Activated T-cell treated with anti-CD3 and anti-CD28 coated beads for 1 hour (primary cell): Measurements from ENCODE around the gene LDLRAD4.

Source experiments
- DNase-seq: peaks from one replicate; pipeline ENCODE4 v3.0.0-alpha.2; 2020; ENCODE audit warnings: low read depth

LDLRAD4 gene

DNA sequence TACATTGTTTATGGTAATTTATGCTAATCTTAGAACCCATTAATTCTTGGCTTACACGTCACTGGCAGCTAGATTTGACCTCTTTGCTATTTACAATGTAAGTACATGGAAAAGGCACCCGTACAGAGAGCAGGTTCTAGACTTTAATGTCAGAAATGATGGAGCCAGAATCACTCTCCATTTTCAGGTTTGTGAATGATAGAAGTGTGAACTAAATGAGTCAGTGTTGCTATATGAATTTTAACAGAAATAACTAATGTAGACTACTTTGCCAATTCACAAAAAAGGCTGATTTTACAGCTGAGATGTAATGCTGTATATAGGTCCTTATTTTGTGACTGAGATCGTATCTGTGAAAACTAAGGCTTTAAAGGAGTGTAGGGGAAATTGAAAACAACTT is 214.6 kb downstream of the LDLRAD4 start:
- DNase-seq: no peak

DNA sequence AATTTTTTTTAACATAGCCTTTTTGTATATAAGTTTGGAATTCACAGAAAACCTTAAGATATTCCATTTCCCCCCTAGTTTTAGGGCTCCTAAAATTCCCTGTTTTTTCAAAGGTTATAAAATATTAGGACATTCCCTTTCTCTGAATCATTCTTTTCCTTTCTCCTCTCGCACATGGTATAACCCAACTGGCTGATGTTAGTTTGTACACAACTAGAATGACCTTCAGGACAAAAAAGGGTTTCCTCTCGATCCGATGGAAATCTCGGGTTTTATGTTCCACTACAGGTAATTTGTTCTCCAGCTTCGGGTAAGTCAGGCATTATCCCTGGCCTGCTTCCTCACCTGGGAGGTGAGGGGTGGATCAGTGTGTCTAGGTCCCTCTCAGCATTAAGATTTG is 215.1 kb downstream of the LDLRAD4 start:
- no peak for DNase-seq

DNA sequence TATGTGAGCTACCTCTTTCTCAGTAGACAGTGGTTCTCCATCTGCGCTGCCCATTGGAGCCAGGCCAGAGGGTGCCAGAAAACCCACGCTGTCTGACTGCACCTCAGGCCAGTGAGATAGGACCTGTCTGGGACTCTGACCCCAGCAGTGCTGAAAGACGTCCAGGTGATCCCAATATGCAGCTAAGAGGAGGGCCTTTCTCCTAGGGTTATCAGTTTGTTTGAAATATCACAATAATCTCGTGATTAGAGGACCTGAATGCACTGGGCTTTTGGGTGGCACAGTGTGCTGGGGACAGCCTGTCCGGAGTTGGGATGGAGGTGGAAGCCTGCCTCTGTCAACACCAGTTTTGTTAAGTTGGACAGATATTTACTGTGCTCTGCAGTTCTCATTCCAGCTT is 216.3 kb downstream of the LDLRAD4 start:
- DNase-seq: no peak

DNA sequence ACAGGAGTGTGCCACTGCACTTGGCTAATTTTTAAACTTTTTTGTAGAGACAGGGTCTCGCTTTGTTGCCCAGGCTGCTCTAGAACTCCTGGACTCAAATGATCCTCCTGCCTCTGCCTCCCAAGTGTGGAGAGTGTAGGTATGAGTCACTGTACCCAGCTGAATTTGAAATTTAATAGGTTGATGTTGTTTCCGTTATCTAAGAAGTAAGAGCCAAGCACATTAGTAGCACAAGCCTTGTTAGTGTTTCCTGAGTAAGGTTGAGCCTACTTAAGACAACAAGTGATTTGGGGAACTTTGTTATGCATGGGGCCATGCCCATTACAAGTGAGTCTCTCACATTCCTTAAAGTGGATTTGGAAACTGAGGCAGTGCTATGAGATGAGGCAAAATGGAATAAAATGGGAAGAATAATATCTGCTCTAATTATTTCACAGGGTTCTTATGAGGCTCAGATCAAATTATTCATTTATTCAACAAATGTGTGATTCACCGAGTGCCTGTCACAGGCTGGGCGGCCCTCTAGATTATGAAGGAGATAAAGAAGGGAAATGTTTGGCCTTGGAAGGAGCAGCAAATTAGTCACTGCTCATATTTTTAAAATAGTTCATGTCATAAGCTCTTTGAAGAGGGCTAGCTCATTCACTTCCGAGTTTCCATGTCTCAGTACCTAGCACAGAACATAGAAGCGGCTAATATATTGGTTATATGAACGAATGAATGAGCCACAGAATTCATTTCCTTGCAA is 217.2 kb downstream of the LDLRAD4 start:
- DNase-seq: no peak

DNA sequence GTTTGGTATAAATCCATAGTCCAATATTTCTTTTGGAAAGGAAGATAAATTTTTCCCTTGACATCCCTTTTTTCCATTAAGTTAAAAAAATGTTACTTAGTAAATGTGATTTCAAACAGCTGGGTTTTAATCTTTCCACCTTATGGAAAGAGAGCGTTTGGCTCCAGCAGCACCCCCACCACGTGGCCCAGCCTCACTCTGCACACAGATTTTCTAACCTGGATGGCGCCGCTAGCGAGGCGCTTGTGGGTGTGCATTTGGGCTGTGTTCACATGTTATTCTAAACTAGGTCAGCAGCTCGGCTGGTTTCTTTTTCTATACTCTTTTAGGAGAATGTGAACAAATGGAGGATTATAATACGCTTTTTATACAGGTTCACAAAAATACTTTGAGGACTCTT is 218.0 kb downstream of the LDLRAD4 start:
- peak; percentile 25 for DNase-seq

DNA sequence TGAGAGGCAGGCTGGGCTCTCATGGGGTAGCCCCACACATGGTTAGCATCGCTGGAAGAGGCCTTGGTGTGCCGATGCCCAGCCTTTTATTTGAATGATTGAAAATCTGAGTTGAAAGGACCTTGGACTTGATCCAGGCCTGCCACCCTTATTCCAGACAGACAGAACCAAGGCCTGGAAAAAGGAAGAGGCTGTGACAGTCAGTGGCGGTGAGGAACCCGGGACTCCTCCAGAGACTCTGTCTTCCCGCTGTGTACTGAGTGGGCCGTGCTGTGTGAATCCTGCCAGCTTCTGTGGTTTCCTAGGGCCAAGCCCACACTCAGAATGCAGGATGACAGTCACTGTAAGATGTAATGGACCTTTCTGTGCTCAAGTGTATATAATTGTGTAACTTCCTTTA is 218.5 kb downstream of the LDLRAD4 start:
- no peak for DNase-seq

DNA sequence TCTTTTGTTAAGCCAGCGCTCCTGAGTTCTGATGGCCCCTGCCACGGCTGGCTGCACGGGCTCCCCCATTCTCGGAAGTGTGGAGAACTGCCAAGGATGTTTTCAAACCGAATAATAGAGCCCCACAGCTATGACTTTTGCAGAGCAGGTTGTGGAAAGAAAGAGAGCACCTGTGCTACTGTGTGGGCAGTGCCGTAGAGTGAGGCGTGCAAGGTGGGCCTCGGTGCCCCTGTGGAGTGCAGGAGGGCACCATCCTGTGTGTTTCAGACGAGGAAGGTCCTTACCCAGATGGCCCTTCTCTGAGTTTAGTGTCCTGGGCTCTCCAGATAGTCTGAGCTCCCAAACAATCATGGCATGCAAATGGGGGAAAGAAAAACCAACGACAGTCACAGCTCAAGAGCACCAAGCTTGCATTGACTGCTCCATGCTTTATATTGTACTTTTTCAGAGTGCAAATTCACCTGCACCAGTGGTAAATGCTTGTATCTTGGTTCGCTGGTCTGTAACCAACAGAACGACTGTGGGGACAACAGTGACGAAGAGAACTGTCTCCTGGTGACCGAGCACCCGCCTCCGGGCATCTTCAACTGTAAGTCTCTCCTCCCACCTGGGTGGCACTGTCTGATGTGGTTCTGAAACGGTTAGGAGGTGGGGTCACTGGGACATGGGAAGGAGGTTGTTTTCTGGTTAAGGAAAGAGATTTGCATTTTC is 219.4 kb downstream of the LDLRAD4 start:
- DNase-seq: peak; percentile 30

DNA sequence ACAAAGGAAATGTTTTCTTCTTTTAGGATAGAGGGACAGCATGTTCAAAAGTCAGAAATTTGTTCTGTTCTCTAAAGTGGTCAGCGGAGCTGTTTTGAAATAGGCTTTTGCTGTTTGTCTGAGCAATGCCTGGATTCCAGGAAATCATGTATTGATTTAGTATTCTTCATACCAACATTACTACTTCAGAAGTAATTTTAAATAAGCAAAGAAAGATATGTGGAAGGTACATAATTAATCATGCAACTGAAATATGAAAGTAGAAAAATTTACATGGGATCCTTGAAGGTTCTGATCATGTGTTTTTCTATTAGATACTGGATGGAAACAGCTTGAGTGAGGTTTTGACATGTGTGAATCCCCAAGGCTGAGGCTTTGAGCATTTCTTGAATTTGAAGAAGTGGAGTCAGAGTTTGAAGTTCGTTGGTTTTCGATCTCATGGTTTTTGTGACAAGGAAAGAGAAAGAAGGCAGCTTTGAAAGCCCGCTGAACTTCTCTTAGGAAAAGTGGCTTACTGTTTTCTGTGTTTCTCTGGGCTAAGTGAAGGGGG is 220.0 kb downstream of the LDLRAD4 start:
- no peak for DNase-seq

DNA sequence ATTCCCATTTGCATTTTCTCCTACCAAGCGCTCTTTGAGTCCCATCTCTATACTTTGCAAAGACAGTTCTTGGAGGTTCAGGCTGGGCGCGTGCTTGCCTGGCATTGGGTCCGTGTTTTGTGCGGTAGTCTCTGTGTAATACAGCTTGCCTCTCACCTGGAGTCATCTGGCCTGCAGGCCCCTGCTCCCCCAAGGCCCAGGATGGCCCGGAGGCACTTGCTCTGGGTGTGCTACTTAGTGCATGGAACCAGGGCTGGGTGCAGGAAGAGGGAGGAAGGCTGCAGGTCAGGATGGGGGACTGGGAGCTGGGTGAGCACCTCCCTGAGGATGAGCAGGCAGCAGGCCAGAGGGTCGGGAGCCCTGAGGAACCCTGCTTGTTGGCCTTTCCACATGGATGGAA is 220.9 kb downstream of the LDLRAD4 start:
- DNase-seq: no peak

DNA sequence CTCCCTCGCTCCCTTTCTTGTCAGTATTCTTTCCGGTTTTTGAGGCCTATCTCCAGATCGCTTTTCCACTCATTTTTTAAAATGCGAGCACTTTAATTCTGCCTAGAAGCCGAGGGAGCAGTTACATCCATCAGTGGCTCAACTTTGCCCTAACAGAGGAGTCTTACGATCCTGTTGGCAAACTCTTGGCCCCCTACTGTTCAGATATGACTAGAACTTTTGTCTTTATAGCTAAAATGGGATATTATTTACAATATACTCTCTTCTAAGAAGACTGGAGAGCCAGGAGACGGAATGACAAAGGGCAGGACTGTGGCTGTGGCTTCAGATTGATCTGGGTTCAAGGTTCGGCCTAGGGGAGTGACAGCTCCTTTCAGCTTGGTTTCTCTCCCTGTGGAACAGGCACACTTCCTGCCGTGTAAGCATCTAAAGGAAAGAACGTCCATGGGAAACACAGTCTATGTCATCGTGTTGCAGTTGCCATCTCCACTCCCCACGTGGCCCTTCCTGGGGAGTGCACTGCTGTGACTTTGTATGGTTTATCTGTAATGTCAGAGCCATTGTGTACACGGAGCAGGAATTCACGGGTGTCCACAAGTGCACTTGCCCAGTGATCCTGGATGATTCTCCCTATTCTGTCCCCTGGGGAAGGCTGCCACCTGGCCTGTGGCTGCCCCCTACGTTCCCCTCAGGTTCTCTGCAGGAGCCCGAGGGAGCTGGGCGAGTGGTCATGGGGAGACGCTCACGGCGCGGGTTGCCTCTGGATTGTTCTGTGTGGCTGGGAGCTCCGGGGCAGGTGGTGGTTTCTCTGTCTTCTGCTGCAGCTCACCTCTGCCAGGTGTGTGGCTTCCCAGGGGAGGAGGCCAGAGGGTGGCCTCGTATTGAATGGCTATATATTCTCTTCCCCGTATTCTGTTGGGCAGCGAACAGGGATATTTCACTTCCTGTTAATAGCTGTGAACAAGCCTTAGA is 222.0 kb downstream of the LDLRAD4 start:
- no peak for DNase-seq

DNA sequence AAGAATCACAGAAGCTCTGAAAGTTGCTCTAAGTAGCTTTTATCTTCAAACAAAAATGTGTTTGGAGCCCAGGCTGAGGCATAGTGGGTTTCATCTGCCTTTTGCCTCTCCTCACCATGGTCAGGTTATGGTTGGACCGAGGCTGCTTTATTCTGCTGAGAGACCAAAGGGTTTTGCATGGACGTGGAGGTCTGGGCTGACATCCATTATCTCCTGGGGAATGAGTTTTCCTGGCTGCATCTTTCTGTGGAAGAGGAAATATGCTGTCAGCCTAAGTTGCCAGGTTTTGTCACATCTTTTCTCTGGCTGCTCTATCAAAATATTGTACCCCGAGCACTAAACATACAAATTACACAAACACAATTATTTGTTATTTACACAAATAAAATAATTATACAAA is 223.2 kb downstream of the LDLRAD4 start:
- no peak for DNase-seq

DNA sequence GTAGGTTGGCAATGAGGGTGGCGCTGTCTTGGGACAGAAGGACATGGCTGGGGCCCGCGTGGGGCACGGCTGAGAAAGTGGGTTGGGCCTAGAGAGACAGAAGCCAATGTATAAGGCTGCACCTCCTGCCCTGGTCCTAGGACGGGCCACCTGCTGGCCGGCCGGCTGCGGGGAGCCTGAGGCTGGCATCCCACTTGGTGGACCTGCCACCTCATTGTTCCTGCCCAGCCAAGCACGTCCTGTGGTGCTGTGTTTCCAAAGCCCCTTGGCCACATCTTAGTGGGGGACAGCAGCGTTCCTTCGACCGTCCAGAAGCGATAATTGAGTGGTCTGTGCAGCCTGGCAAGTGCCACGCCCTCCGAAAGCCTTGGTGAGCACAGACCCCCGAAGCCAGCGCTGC is 223.9 kb downstream of the LDLRAD4 start:
- DNase-seq: no peak

DNA sequence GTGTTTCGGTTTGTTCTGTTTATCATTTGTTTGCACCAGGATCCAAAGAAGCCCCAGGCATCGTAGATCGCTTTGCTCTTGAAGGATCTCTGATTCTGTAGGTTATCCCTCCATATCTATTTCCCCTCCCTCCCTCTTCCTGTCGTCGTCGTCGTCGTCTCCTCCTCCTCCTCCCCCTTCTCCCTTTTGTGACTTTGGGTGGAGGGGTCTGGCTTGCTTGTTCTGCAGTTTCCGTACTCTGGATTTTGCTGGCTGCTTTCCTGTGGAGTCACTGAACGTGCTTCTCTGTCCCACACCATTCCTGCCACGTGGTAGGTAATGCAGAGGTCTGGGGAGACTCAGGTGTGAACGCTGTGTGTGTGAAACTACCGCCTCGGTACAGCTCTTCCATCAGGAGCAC is 225.0 kb downstream of the LDLRAD4 start:
- no peak for DNase-seq

DNA sequence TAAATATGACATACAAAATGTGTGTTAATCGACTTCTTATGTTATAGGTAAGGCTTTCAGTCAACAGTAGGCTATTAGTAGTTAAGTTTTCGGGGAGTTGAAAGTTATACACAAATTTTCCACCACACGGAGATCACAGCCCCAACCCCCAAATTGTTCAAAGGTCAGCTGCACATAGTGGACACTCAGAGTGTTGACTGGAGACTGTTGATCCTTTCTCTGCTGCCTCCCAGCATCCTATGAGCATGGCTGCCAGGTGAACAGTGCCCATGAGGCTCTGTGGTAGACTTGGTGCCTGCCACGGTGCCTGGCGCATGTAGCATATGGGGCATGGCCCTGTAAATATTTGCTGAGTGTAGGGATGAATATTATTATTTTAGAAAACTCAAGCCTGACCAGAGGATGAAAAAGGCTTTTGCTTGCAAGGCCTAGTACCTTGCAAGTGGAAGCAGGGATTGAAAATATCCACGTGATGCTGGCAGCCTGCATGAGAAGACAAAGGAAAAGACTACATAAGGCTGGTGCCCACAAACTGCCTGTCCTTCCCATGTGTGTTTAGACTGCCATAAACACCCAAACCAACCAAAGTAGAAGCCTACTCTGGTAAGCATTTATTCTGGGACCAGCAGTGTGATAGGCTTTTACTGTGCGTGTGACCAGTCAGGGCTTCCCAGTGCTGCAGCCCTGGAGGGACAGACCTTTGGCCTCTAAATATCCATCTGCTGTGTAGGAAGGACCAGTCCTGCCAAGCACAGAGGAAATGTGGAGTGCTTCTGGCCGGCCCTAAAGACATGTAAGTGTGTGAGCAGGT is 226.1 kb downstream of the LDLRAD4 start:
- no peak for DNase-seq

DNA sequence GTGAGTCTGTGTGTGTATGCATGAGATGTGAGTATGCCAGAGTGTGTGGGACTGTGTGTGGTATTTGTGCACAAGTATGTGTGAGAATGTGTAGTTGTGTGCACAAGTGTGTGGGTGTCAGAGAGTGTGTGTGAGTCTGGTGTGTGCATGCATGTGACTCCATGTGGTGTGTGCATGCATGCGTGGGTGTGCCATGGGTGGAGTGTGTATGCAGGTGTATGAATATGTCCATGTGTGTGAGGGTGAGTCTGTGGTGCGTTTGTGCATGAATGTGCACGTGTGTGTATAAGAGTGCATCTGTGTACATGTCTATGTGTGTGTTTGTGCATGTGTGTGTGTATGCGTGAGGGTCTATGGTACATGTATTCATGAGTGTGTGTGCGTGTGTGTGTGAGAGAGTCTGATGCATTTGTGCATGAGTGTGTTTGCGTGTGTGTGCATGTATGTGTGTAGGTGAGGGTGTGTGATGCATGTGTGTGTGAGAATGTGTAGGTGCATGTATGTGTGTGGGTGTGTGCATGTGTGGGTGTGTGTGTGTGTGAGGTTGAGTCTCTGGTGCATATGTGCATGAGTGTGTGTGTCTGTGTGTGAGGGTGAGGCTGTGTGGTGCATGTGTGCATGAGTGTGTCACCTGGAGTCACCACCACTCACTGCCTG is 226.8 kb downstream of the LDLRAD4 start:
- no peak for DNase-seq

DNA sequence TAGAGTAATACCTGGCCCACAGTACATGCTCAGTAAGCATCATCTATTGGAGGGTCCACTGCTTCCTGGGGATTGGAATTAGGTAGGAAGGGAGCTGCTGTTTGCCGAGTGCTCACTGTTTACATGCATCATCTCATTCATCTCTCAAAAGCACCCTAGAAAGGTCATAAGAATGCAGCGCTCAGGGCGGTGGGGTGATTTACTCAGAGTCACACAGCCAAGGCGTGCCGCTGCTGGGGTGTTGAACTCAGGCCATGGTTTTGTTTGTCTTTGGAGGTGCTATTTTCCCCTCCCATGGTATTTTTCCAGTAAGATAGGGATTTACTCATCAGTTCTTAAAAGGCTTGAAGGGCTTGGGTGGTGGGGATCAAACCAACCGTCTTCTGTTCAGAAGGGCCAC is 227.5 kb downstream of the LDLRAD4 start:
- no peak for DNase-seq

DNA sequence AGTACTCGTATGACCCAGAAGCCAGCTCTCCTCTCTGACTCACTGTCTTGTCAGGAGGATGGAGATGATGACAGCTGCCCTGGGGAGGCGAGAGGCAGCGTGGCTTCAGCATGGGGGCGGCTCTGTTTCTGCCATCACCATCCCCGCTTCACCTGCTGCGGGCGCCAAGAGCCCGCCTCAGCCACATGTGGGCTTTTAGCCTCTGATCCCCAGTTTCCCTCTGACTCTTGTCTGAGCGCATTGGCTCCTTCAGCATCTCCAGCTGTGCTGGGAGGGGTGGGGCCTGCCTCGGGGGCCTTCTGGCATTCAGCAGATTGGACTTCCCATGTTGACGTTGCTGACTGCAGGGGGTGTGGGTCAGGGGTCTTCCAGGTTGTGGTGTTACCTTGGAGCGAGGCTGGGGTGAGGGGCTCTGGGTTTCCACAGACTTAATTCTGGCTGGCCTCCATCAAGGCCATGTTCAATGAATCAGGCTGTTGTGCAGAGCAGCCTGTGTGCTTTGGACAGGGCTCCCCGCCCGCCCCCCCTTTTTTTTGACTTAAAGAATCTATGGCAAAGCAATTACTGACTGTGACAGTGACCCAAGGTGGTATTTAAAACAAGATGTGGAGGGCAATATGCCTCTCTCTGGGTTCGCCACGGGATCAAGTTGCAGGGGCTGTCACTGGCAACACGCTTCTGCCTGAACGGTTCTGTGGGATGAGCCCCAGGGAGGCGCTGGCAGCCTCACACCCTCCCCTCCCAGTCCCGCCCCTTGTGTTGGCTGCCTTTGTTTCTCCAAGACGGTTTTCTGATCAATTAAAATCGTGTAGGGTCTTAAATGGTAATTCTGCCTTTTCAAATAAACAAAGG is 228.3 kb downstream of the LDLRAD4 start:
- no peak for DNase-seq

DNA sequence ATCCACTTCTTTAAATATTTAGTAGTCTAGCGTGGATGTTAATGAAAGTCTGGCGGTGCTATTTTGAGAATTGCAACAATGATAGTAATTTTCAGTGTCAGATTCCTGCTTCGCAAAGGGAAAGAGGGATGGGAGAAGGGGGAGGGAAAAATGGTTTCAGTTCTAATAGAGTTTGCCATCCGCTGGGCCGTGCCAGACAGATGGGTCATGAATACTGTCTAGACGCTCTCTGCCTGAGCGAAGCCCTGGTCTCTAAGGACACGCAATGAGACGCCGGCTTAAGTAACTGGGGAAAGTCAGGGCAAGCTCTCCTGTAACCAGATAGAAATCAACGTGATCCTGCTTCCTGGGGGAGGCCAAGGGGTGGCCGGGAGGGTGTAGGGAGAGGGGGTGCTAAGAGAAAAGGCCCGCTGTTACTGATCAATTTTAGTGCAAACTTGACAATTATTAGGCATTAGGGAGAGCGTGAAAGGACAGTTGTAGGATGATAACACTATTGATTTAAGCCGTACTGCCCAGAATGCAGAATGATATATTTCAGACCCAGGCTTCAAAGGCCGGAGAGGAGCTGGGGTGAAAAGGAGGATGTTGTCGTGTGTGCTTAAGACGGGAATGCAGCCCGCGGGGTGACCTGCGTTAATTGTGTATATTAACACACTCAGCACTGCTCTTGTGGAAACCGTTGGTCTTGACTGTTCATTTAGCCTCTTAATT is 229.2 kb downstream of the LDLRAD4 start:
- no peak for DNase-seq

DNA sequence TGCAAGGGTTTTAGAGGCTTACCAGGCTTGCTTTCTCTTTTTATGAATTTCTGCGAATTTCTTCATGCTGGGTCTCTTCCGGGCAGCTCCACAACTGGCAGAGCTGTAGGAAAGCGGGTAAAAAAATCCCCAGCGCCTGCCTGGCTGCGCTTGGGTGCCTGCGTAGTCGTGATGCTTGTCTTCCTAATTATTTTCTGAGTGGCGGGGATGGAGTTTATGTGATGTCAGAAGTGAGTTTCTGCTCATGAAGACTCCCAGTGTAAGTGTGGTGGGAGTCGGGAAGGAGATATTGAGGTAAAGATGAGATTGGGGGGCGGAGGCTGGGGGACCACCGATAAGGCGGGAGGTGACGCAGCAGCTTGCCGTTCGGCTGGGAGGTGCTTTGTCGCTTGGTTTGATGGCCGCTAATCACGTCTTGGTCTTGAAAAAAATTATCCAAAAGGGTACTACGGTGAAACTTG is 229.8 kb downstream of the LDLRAD4 start:
- DNase-seq: no peak
